Measurements from ENCODE around the gene NXPH4. TPM values are rescaled to one million over a fixed set of nuclear protein-coding genes. Genes with fewer than 3 reads are reported as not detected.

NXPH4 gene
- total and polyA plus RNA-seq, 10 of the 15 experiments (the other 5 are each of a cell fraction or from before 2014, with no cell fraction given) = 0.03 to 0.26 TPM; not detected in 8

- no peak for TF ChIP-seq BCLAF1 (IDR thresholded peaks at IDR 0.05)
- TF ChIP-seq POU2F2 (IDR thresholded peaks at IDR 0.05; ENCODE audit: borderline replicate concordance, low read depth, low read length) = no peak
These were observed 34.4 kb downstream of the NXPH4 start, which contains the start of gene STAC3 for GRCh38 chr12:57250956-57251355. Gene STAC3 (minus strand): TSS chr12:57251187. CDS start chr12:57249636, 1,551 bp downstream.

More at GRCh38 chr12:57250956-57251355, 34.4 kb downstream of the NXPH4 start, which contains the start of gene STAC3:
- FAIRE-seq (no peak), ATAC-seq (no peak), DNase-seq (ENCODE audit: low read depth, low spot score) (no peak)
- ChIA-PET CTCF (interaction anchor here (0.8 to 4.1 kb wide), 11 partner anchors 8 to 208 kb away, joined by 3 to 25 read pairs (median 8); partner anchors contain the start of gene INHBE), SMC1A (ENCODE audit: uncharacterized antibody, unreplicated experiment) (interaction anchor here (1.1 to 1.3 kb wide), 3 partner anchors 11 to 208 kb away, joined by 3 to 5 read pairs (median 3); no protein-coding TSS in a partner anchor), POLR2A (interaction anchor here (0.6 kb wide), 3 partner anchors 206 to 1424 kb away, joined by 4 to 6 read pairs (median 4); no protein-coding TSS in a partner anchor), RAD21 (ENCODE audit: unreplicated experiment) (interaction anchor here (14.4 kb wide), 1 partner anchor 202 kb away, joined by 85 read pairs; the partner anchor contains the start of gene INHBE)
- Histone ChIP-seq H3K36me3 (ENCODE audit: control insufficient read depth in 2 of 2, insufficient read depth in 2 of 2, low read length in 1 of 2) (no peaks in the 10 kb centered on the region; a peak in 1 of 4 replicates), H3K4me2 (ENCODE audit: control insufficient read depth, insufficient read depth) (no peak within 1 kb of the TSS), H3K9me3 (replicated peaks; ENCODE audit: control insufficient read depth, insufficient read depth, low read length) (no peaks in the 10 kb centered on the region), H3K9ac (ENCODE audit: control insufficient read depth, insufficient read depth, low read length) (no peak within 1 kb of the TSS), H3K27ac (ENCODE audit: control insufficient read depth, insufficient read depth) (no peak within 1 kb of the TSS), H3K27me3 (replicated peaks in 1 of 2; ENCODE audit: control insufficient read depth in 2 of 2, insufficient read depth in 2 of 2, low read length in 1 of 2) (no peaks in the 10 kb centered on the region), H3K79me2 (ENCODE audit: control insufficient read depth, insufficient read depth, low read length) (no peaks in the 10 kb centered on the region), H3K4me3 (no peak within 1 kb of the TSS), H3K4me1 (ENCODE audit: control insufficient read depth, insufficient read depth, low read length) (no peaks in the 10 kb centered on the region), H2AFZ (ENCODE audit: control insufficient read depth, low read depth, low read length) (no peak within 1 kb of the TSS), H4K20me1 (ENCODE audit: control insufficient read depth, insufficient read depth) (no peaks in the 10 kb centered on the region)
- no TSS peak for BruUV-seq (replicated peaks)
- in situ Hi-C loops (cut with MboI) (no loop called here), intact Hi-C loops (cut with micrococcal nuclease; ENCODE audit: unreplicated experiment) (no loop called here)
- 90% methylated on average over 7 of the region's 7 CpGs for WGBS (ENCODE audit: insufficient coverage, insufficient replicate concordance, low lambda C conversion rate, missing lambda C conversion rate)
